ENCODE data around the gene LCTL. TPM values are rescaled to one million over a fixed set of nuclear protein-coding genes. Genes with fewer than 3 reads are reported as not detected.

The LCTL gene
- total and polyA plus RNA-seq, 8 donors, result not detected

DNA sequence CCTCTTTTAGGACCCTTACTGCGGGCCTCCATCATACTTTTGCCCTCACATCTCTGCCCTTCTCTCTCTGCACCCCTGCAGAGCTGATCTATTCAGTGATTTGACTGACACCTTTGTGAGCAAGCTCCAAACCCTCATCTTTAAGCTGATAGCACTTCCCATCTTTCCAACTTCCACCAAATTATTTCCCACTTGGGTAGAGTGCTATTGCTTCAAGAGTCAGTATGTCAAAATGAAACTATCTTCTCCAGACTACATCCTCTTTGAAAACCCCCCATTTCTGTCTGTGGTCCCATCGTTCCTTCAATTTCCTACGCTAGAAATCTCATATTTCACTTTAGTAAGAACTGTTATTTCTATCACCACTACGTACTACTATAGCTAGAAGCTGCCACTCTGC lies 41.0 kb downstream of the LCTL start:
- H3K9me3 ChIP-seq, result no peaks in the 10 kb centered on the region
- H3K27ac ChIP-seq, result no peak overlapping the region
- intact Hi-C loops (cut with DNase I), result no loop called here
- no peak for DNase-seq
- TF ChIP-seq, protein P1, sequence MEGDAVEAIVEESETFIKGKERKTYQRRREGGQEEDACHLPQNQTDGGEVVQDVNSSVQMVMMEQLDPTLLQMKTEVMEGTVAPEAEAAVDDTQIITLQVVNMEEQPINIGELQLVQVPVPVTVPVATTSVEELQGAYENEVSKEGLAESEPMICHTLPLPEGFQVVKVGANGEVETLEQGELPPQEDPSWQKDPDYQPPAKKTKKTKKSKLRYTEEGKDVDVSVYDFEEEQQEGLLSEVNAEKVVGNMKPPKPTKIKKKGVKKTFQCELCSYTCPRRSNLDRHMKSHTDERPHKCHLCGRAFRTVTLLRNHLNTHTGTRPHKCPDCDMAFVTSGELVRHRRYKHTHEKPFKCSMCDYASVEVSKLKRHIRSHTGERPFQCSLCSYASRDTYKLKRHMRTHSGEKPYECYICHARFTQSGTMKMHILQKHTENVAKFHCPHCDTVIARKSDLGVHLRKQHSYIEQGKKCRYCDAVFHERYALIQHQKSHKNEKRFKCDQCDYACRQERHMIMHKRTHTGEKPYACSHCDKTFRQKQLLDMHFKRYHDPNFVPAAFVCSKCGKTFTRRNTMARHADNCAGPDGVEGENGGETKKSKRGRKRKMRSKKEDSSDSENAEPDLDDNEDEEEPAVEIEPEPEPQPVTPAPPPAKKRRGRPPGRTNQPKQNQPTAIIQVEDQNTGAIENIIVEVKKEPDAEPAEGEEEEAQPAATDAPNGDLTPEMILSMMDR (IDR thresholded peaks at IDR 0.05), result no peak
- 91 to 96% methylated on average over 4 of the region's 4 CpGs for WGBS, 2 donors
- no peaks in the 10 kb centered on the region for H3K4me1 ChIP-seq
- FAIRE-seq, result no peak
- H3K4me3 ChIP-seq, result no peak overlapping the region
- no peaks in the 10 kb centered on the region for H3K27me3 ChIP-seq
- no peaks in the 10 kb centered on the region for H3K36me3 ChIP-seq
- ATAC-seq, result no peak

DNA sequence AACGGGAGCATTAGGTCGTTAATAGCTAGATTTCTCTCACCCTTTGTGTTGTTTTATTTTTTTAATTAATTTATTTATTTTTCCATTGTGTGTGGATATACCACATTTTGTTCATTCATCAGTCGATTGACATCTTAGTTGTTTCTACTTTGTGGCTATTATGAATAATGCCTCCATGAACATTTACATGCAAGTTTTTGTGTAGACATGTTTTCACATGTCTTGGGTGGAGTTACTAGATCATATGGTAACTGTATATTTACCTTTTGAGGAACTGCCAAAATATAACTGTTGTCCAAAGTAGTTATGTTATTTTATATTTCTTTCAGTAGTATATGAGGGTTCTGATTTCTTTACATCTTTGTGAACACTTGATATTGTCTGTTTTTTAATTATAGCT lies 41.9 kb downstream of the LCTL start:
- H3K4me1 ChIP-seq, result no peaks in the 10 kb centered on the region
- intact Hi-C loops (cut with DNase I), result no loop called here
- ATAC-seq (no peak), DNase-seq (no peak), FAIRE-seq (no peak)
- no peak overlapping the region for H3K4me3 ChIP-seq
- no peak overlapping the region for H3K27ac ChIP-seq
- no peaks in the 10 kb centered on the region for H3K27me3 ChIP-seq
- TF ChIP-seq, protein P1 (IDR thresholded peaks at IDR 0.05), result no peak
- no peaks in the 10 kb centered on the region for H3K9me3 ChIP-seq
- H3K36me3 ChIP-seq, result no peaks in the 10 kb centered on the region
- WGBS, 2 donors, result 83 to 84% methylated on average over 3 of the region's 3 CpGs

DNA sequence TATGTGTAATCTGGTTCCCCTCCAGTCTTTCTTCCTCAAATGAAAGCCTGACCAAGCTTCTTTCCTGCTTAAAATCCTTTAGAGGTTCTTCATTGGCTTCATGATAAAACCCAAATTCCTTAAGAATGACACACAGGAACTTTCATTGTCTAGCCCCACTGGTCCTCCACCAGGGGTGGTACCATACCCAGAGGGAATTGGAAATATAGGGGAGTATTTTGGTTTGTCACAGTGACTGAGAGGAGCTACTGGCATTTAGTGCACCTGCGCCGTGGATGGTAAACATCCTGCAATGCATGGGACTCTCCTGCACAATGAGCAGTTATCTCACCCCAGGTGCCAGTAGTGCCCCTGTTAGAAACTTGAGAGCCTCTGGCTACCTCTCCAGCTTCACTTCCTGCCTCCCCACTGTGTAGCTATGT lies 49.9 kb downstream of the LCTL start:
- 97% methylated on average over 2 of the region's 2 CpGs for WGBS, 2 donors
- ATAC-seq (no peak), DNase-seq (no peak), FAIRE-seq (no peak)
- intact Hi-C loops (cut with DNase I), result no loop called here
- no peak overlapping the region for H3K27ac ChIP-seq
- H3K9me3 ChIP-seq, result no peaks in the 10 kb centered on the region
- no peaks in the 10 kb centered on the region for H3K27me3 ChIP-seq
- H3K4me3 ChIP-seq, result no peak overlapping the region
- H3K36me3 ChIP-seq, result no peaks in the 10 kb centered on the region
- no peaks in the 10 kb centered on the region for H3K4me1 ChIP-seq
- TF ChIP-seq, protein P1 (IDR thresholded peaks at IDR 0.05), result no peak

DNA sequence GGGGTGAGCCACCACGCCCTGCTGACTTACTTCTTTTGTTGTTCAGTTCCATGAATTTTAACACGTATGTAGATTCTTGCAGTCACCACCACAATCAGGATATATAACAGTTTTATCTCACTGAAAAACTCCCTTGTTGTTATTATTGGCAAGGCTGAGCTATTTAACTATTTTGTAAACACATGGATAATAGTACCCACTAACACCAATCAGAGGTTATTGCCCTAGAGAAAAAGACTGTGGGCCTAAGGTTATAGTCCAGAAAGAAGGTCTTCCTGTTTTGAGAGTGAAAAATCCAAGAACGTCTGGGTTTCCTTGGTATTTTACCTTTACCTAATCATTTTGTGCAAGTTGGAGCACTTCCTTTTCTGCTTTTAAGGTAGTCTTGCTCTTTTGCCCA lies 51.2 kb downstream of the LCTL start:
- Histone ChIP-seq H3K27ac (no peak overlapping the region), H3K9me3 (no peaks in the 10 kb centered on the region), H3K4me3 (no peak overlapping the region), H3K27me3 (no peaks in the 10 kb centered on the region), H3K36me3 (no peaks in the 10 kb centered on the region), H3K4me1 (no peaks in the 10 kb centered on the region)
- 76 to 82% methylated on average over 3 of the region's 3 CpGs for WGBS, 2 donors
- FAIRE-seq (no peak), ATAC-seq (no peak), DNase-seq (no peak)
- intact Hi-C loops (cut with DNase I), result no loop called here
- TF ChIP-seq, protein P1 (IDR thresholded peaks at IDR 0.05), result no peak

DNA sequence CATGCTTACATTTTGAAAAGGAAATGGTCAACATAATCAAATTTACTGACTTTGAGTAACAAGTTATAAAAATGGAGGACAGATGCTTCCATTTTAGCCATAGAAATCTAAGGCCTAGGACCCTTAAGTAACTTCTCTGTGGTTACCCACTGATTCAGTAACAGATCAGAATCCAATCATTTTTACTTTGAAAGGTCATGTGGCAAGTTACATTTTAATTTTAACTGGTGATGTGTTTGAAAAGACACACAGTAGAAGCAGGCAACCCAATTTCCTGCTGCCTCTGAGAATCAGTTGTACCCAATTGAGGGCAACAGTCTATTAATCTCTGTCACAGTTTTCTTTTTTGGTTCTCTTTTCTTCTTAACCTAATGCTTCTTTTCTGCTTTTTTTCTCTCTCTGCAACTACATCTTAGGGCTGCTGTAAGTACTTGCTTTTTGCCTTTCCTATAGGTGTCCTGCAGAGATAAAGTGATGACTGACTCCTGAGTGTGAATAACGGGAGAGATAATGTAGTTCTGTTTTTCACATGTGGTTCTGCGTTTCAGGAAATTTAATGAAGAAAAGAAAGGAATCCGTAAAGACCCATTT lies 57.4 kb downstream of the LCTL start:
- no peaks in the 10 kb centered on the region for H3K36me3 ChIP-seq
- 89 to 91% methylated on average over 3 of the region's 3 CpGs for WGBS, 2 donors
- H3K27me3 ChIP-seq, result no peaks in the 10 kb centered on the region
- no peak overlapping the region for H3K27ac ChIP-seq
- DNase-seq (no peak), ATAC-seq (no peak), FAIRE-seq (no peak)
- no peak overlapping the region for H3K4me3 ChIP-seq
- TF ChIP-seq, protein P1 (IDR thresholded peaks at IDR 0.05), result no peak
- no peaks in the 10 kb centered on the region for H3K9me3 ChIP-seq
- intact Hi-C loops (cut with DNase I), result no loop called here
- peaks cover 0 to 7% (median 5%) of the 10 kb centered on the region in 3 donors for H3K4me1 ChIP-seq
